Endothelial cell (in vitro differentiated cells): ENCODE results near the gene NCAM1. TPM values are rescaled to one million over a fixed set of nuclear protein-coding genes. Genes with fewer than 3 reads are reported as not detected.

Experiments used
- DNase-seq: peaks from one replicate; pipeline ENCODE4 v3.0.0; 2021; ENCODE audit warnings: low spot score
- H3K27ac Mint-ChIP-seq: one replicate; pipeline ENCODE4 v1.8.0; 2021; ENCODE audit warnings: mixed read lengths, inconsistent platforms; ENCODE audit not compliant: unreplicated experiment
- H3K27me3 Mint-ChIP-seq: one replicate; pipeline ENCODE4 v1.8.0; 2021; ENCODE audit warnings: mild to moderate bottlenecking, moderate library complexity, mixed read lengths, inconsistent platforms; ENCODE audit not compliant: unreplicated experiment
- H3K36me3 Mint-ChIP-seq: one replicate; pipeline ENCODE4 v1.8.0; 2021; ENCODE audit warnings: mild to moderate bottlenecking, low read depth, mixed read lengths, inconsistent platforms; ENCODE audit not compliant: unreplicated experiment
- H3K4me1 Mint-ChIP-seq: one replicate; pipeline ENCODE4 v1.8.0; 2021; ENCODE audit warnings: mild to moderate bottlenecking, mixed read lengths, inconsistent platforms; ENCODE audit not compliant: unreplicated experiment
- H3K4me3 Mint-ChIP-seq: one replicate; pipeline ENCODE4 v1.8.0; 2021; ENCODE audit warnings: mild to moderate bottlenecking, mixed read lengths, inconsistent platforms; ENCODE audit not compliant: unreplicated experiment
- H3K9me3 Mint-ChIP-seq: one replicate; pipeline ENCODE4 v1.8.0; 2021; ENCODE audit warnings: mixed read lengths, inconsistent platforms; ENCODE audit not compliant: unreplicated experiment
- CTCF ChIP-seq: fragments of 200-600 bp; sonication (generic); IDR thresholded peaks from one replicate; pipeline ENCODE4 v1.5.0; 2021; ENCODE audit warnings: antibody characterized with exemption; ENCODE audit not compliant: unreplicated experiment
- total RNA-seq: library from RNA; stranded (reverse); fragmentation: NEBNext Ultra II Directional; extraction: Animal tissue kit (Norgen Biotek cat#: 25700); gene quantifications from one replicate; pipeline ENCODE4 v1.2.1, GENCODE V29; 2021; ENCODE audit not compliant: unreplicated experiment

The NCAM1 gene
- total RNA-seq, 1 donor from 2014 or later: 21.9 TPM

DNA sequence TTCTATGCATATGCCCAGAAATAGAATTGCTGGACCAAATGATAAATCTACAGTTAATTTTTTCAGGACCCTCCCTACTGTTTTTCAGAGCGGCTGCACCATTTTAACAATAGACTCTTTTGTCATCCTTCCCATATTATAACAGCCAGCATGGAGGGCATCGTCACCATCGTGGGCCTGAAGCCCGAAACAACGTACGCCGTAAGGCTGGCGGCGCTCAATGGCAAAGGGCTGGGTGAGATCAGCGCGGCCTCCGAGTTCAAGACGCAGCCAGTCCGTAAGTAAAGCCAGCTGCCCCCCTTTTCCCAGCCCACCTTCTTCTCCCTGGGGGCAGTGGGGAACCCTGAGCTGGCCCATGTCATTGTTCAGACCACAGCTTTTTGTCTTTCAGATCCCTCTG is 273.7 kb downstream of the NCAM1 start:
- Mint-ChIP-seq H3K27ac (no peak overlapping the region), H3K4me3 (no peak overlapping the region), H3K9me3 (no peaks in the 10 kb centered on the region), H3K27me3 (peaks cover 2% of the 10 kb centered on the region), H3K36me3 (no peaks in the 10 kb centered on the region), H3K4me1 (no peaks in the 10 kb centered on the region)
- no peak for DNase-seq
- no peak for TF ChIP-seq CTCF

GRCh38 chr11:113237261-113237660 is 276.0 kb downstream of the NCAM1 start:
- Mint-ChIP-seq H3K27ac (no peak overlapping the region), H3K9me3 (no peaks in the 10 kb centered on the region), H3K36me3 (no peaks in the 10 kb centered on the region), H3K4me3 (no peak overlapping the region), H3K27me3 (peaks cover 2% of the 10 kb centered on the region), H3K4me1 (no peaks in the 10 kb centered on the region)
- DNase-seq: no peak
- no peak for TF ChIP-seq CTCF

DNA sequence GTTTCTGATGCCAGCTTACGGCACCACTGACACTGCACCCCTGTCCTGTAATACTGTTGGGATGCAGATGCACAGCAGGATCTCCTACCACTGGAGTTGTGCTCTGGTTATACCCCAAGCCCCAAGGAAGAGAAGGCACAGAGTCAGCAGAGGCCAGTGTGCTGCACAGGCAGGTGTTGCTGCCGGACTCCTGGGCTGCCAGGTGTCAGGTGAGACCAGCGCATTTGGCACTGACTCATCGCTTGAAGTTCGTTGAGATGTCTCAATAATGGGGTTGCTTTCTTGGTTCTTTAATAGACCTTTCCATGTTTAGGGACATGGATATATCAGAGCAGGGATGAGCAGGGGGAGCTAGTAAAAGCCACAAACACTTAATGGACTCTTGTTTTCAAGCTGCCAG is 277.5 kb downstream of the NCAM1 start:
- peaks cover 12% of the 10 kb centered on the region for H3K4me1 Mint-ChIP-seq
- H3K27ac Mint-ChIP-seq: no peak overlapping the region
- H3K4me3 Mint-ChIP-seq: no peak overlapping the region
- DNase-seq: no peak
- H3K36me3 Mint-ChIP-seq: no peaks in the 10 kb centered on the region
- no peaks in the 10 kb centered on the region for H3K9me3 Mint-ChIP-seq
- H3K27me3 Mint-ChIP-seq: no peaks in the 10 kb centered on the region
- TF ChIP-seq CTCF: no peak

- no peak for TF ChIP-seq CTCF
- Mint-ChIP-seq H3K4me1 (peaks cover 14% of the 10 kb centered on the region), H3K4me3 (no peak overlapping the region), H3K36me3 (no peaks in the 10 kb centered on the region), H3K9me3 (no peaks in the 10 kb centered on the region), H3K27ac (no peak overlapping the region), H3K27me3 (no peaks in the 10 kb centered on the region)
- DNase-seq: no peak
Observed at GRCh38 chr11:113240389-113240788, 279.2 kb downstream of the NCAM1 start.

DNA sequence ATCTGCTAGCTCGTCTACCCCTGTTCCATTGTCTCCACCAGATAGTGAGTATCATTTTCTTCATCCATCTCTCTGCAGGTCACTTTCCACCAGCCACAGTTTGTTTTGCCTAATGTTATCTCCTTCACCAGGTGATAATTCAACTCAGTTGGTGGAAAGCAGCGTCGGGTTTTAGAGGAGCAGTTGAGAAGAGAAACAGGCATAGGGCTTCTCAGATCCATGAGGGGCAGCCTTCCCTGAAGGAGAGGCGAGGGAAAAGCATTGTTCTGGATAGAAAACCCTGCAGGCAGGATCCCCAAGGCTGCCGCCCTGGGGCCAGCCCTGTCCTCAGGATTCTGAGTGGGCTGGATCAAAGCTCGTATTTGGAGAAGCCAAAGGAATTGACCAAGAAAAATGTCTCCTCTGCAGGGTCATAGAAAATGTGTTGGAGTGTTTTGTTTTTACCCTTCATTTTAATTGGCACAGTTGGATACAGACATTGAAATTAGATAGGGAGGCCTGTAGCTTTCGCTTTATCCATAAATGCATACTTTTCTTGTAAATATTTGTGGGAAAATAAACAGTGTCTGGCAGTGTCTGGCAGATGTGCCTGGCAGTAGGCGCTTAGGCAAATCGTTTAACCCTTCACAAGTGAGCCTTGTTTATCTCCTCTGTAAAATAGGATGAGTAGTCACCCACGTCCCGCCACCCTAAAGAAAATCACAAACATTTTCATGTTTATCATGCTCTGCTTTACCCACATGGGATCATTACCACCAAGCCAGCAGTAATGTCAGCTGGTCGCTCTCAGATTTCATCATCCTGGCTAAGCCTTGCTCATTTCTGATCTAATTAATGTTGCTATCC is 279.8 kb downstream of the NCAM1 start:
- H3K36me3 Mint-ChIP-seq: no peaks in the 10 kb centered on the region
- no peak overlapping the region for H3K27ac Mint-ChIP-seq

More for the DNA sequence above, 279.8 kb downstream of the NCAM1 start:
- Mint-ChIP-seq H3K27me3 (no peaks in the 10 kb centered on the region), H3K4me1 (peaks cover 14% of the 10 kb centered on the region), H3K9me3 (no peaks in the 10 kb centered on the region), H3K4me3 (no peak overlapping the region)
- TF ChIP-seq CTCF: no peak
- DNase-seq: no peak
